Activated naive CD4-positive, alpha-beta T cell treated with anti-CD3 and anti-CD28 coated beads, Interleukin-2, amount 50 U/mL, for 24 hours (primary cell): ENCODE data around the gene GRXCR1.

Experiments
- H3K27ac Mint-ChIP-seq: one replicate; pipeline ENCODE4 v1.8.0; 2021; ENCODE audit warnings: mild to moderate bottlenecking, mixed read lengths
- H3K27me3 Mint-ChIP-seq: one replicate; pipeline ENCODE4 v1.8.0; 2021; ENCODE audit warnings: mixed read lengths
- H3K36me3 Mint-ChIP-seq: one replicate; pipeline ENCODE4 v1.8.0; 2021; ENCODE audit warnings: mixed read lengths
- H3K4me1 Mint-ChIP-seq: one replicate; pipeline ENCODE4 v1.8.0; 2021; ENCODE audit warnings: mixed read lengths
- H3K4me3 Mint-ChIP-seq: one replicate; pipeline ENCODE4 v1.8.0; 2021; ENCODE audit warnings: mild to moderate bottlenecking, mixed read lengths
- H3K9me3 Mint-ChIP-seq: one replicate; pipeline ENCODE4 v1.8.0; 2021; ENCODE audit warnings: mixed read lengths

Gene GRXCR1

GRCh38 chr4:43008793-43009192 is 116.3 kb downstream of the GRXCR1 start:
- no peak overlapping the region for H3K27ac Mint-ChIP-seq
- H3K36me3 Mint-ChIP-seq: peaks cover 2% of the 10 kb centered on the region
- H3K4me3 Mint-ChIP-seq: no peak overlapping the region
- no peaks in the 10 kb centered on the region for H3K27me3 Mint-ChIP-seq
- no peaks in the 10 kb centered on the region for H3K4me1 Mint-ChIP-seq
- H3K9me3 Mint-ChIP-seq: peaks cover 6% of the 10 kb centered on the region

DNA sequence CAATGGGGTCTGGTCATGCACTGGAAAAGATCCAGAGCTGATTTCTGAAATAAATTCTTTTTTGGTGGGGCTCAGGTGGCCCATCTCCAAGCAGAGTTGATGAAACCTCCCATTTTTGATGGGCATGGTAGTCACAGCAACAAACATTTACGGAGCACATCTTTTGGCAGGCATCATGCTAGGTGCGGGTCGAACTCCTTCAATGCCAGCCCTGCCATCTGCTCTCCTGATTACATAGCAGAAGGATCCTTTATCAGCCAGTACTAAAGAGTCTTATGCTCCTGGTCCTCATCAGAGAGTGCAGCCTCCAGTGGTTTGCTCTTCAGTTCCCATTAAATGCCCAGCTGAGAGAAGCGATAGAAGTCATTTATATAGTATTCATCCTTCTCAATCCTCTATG is 121.7 kb downstream of the GRXCR1 start:
- Mint-ChIP-seq H3K36me3 (no peaks in the 10 kb centered on the region), H3K4me3 (no peak overlapping the region), H3K4me1 (no peaks in the 10 kb centered on the region), H3K27ac (no peak overlapping the region), H3K9me3 (peaks cover 4% of the 10 kb centered on the region), H3K27me3 (no peaks in the 10 kb centered on the region)

DNA sequence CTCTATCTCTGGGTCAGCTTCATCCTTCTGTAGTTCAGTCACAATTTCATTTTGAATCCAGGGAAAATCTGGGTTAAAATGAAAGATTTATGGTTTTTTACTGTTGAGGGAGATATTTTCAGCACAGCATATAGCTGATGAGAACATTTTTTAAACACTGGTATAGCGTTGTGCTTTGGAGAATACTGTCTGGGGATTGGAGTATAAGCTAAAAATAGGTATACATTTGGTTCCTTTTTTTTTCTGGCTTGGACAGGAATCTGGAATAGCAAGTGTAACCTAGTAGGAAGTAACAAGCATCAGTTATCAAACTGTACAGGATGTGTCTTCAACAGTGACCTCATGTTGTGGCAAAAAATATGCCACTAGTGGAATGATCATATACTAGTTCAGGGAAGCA is 149.1 kb downstream of the GRXCR1 start:
- Mint-ChIP-seq H3K27me3 (no peaks in the 10 kb centered on the region), H3K4me3 (no peak overlapping the region)

GRCh38 chr4:43047058-43047457 is 154.5 kb downstream of the GRXCR1 start:
- H3K4me1 Mint-ChIP-seq: no peaks in the 10 kb centered on the region
- no peak overlapping the region for H3K27ac Mint-ChIP-seq
- no peak overlapping the region for H3K4me3 Mint-ChIP-seq
- no peaks in the 10 kb centered on the region for H3K9me3 Mint-ChIP-seq
- H3K27me3 Mint-ChIP-seq: no peaks in the 10 kb centered on the region
- H3K36me3 Mint-ChIP-seq: no peaks in the 10 kb centered on the region

More for the DNA sequence above, 149.1 kb downstream of the GRXCR1 start:
- Mint-ChIP-seq H3K9me3 (no peaks in the 10 kb centered on the region), H3K4me1 (no peaks in the 10 kb centered on the region), H3K36me3 (no peaks in the 10 kb centered on the region), H3K27ac (no peak overlapping the region)

- Mint-ChIP-seq H3K4me3 (no peak overlapping the region), H3K36me3 (no peaks in the 10 kb centered on the region), H3K4me1 (no peaks in the 10 kb centered on the region), H3K9me3 (no peaks in the 10 kb centered on the region), H3K27me3 (no peaks in the 10 kb centered on the region), H3K27ac (no peak overlapping the region)
These were observed 156.1 kb downstream of the GRXCR1 start for GRCh38 chr4:43048570-43048969.

- Mint-ChIP-seq H3K4me3 (no peak overlapping the region), H3K27ac (no peak overlapping the region), H3K36me3 (no peaks in the 10 kb centered on the region), H3K27me3 (no peaks in the 10 kb centered on the region), H3K4me1 (no peaks in the 10 kb centered on the region), H3K9me3 (no peaks in the 10 kb centered on the region)
These were observed 156.8 kb downstream of the GRXCR1 start for GRCh38 chr4:43049326-43049725.

DNA sequence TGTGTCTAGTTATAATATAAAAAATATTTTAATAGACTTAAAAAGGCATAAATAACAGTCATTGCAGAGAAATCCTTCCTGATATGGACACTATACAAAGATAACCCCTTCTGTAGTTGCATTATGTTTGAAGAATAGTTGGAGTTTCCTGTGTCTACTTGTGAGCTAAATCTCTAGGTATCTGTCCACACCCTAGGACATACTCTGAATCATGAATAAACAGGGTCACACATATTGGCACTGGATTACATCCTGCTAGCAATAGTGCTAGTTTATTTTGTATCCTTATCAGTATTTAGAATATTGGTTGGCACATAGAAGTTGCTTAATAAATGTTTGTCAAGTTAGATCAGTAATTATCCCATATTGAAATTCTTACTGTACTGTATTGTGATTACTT is 173.9 kb downstream of the GRXCR1 start:
- H3K4me1 Mint-ChIP-seq: no peaks in the 10 kb centered on the region
- no peak overlapping the region for H3K4me3 Mint-ChIP-seq
- no peaks in the 10 kb centered on the region for H3K9me3 Mint-ChIP-seq
- H3K36me3 Mint-ChIP-seq: no peaks in the 10 kb centered on the region
- H3K27ac Mint-ChIP-seq: no peak overlapping the region
- no peaks in the 10 kb centered on the region for H3K27me3 Mint-ChIP-seq

GRCh38 chr4:43071069-43071468 is 178.6 kb downstream of the GRXCR1 start:
- Mint-ChIP-seq H3K27ac (no peak overlapping the region), H3K27me3 (no peaks in the 10 kb centered on the region), H3K9me3 (no peaks in the 10 kb centered on the region), H3K4me3 (no peak overlapping the region), H3K4me1 (no peaks in the 10 kb centered on the region), H3K36me3 (no peaks in the 10 kb centered on the region)
